ENCODE measurements around the gene FLNC. TPM values are rescaled to one million over a fixed set of nuclear protein-coding genes. Genes with fewer than 3 reads are reported as not detected.

Gene FLNC
- total and polyA plus RNA-seq, 2 donors (not counting 3 experiments of a cell fraction or from before 2014, with no cell fraction given) = 19.5 to 81.9 TPM

DNA sequence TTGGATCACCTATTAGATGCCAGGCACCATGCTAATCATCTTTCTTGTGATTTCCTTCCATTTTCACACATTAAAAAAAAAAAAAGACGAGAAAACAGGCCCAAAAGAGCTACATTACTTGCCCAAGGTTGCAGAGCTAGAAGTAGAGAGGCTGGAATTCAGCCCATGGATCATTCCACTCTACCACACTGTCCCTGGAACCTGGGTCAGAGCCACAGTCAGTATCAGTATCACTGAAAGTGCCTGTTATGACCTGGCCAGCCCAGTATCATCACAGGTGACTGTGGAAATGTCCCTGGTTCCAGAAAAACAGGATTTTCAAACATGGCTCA, 3.3 kb upstream of the FLNC start:
- no peak overlapping the region for H3K9ac ChIP-seq (replicated peaks; ENCODE audit: extremely low read depth, insufficient read depth, low read length)
- H3K9me3 ChIP-seq (replicated peaks; ENCODE audit: control insufficient read depth, insufficient read depth, low read length) = no peaks in the 10 kb centered on the region
- H4K20me1 ChIP-seq (replicated peaks; ENCODE audit: control insufficient read depth, extremely low read depth, insufficient read depth, low read length) = no peaks in the 10 kb centered on the region
- no peaks in the 10 kb centered on the region for H3K9me1 ChIP-seq (replicated peaks; ENCODE audit: control insufficient read depth, extremely low read depth, insufficient read depth, low read length)
- dilution Hi-C loops (cut with MboI; ENCODE audit: extremely low pct_ligation_motif_present, low sequenced_read_pairs) (no loop called here), intact Hi-C loops (cut with micrococcal nuclease) (loop anchor here (5.0 kb wide), 1 partner anchor 1315 kb away; no protein-coding TSS in a partner anchor)
- no peak overlapping the region for H3K4me2 ChIP-seq (ENCODE audit: insufficient read depth, low read length)
- H3K36me3 ChIP-seq (ENCODE audit: control insufficient read depth in 2 of 2, extremely low read depth in 1 of 2, insufficient read depth in 2 of 2, low read length in 2 of 2) = no peaks in the 10 kb centered on the region
- peaks cover 24% of the 10 kb centered on the region for H3K4me1 ChIP-seq (ENCODE audit: control insufficient read depth, extremely low read depth, insufficient read depth, low read length)
- peaks cover 1 to 4% of the 10 kb centered on the region in 2 experiments for H3K27me3 ChIP-seq (ENCODE audit: control insufficient read depth in 2 of 2, insufficient read depth in 2 of 2, low read length in 2 of 2)
- H3K27ac ChIP-seq (ENCODE audit: insufficient read depth, low read depth, low read length) = no peak overlapping the region
- DNase-seq (ENCODE audit: low read depth, low spot score) (no peak), FAIRE-seq (peak; percentile 8)
- peaks cover 15% of the 10 kb centered on the region for H3K79me2 ChIP-seq (ENCODE audit: control insufficient read depth, insufficient read depth, low read length)
- TF ChIP-seq MAX (IDR thresholded peaks at IDR 0.05; ENCODE audit: insufficient read depth, insufficient read length) (no peak), EZH2 (IDR thresholded peaks at IDR 0.05; ENCODE audit: borderline replicate concordance, low read depth, low read length, severe bottlenecking) (no peak), GATA2 (IDR thresholded peaks at IDR 0.05; ENCODE audit: insufficient read depth, insufficient read length, low read depth, low read length) (no peak), POLR2A (IDR thresholded peaks at IDR 0.05; ENCODE audit: low read depth, low read length) (no peak), JUN (IDR thresholded peaks at IDR 0.05; ENCODE audit: borderline replicate concordance, insufficient read depth, insufficient read length, low read depth) (no peak), POLR2AphosphoS5 (IDR thresholded peaks at IDR 0.05; ENCODE audit: insufficient read depth, low read depth, low read length) (no peak), MYC (IDR thresholded peaks at IDR 0.05; ENCODE audit: low read depth, low read length) (no peak), FOS (IDR thresholded peaks at IDR 0.05; ENCODE audit: borderline replicate concordance, insufficient read depth, low read length) (no peak)
- TF ChIP-seq, protein P1, sequence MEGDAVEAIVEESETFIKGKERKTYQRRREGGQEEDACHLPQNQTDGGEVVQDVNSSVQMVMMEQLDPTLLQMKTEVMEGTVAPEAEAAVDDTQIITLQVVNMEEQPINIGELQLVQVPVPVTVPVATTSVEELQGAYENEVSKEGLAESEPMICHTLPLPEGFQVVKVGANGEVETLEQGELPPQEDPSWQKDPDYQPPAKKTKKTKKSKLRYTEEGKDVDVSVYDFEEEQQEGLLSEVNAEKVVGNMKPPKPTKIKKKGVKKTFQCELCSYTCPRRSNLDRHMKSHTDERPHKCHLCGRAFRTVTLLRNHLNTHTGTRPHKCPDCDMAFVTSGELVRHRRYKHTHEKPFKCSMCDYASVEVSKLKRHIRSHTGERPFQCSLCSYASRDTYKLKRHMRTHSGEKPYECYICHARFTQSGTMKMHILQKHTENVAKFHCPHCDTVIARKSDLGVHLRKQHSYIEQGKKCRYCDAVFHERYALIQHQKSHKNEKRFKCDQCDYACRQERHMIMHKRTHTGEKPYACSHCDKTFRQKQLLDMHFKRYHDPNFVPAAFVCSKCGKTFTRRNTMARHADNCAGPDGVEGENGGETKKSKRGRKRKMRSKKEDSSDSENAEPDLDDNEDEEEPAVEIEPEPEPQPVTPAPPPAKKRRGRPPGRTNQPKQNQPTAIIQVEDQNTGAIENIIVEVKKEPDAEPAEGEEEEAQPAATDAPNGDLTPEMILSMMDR (IDR thresholded peaks at IDR 0.05; ENCODE audit: extremely low read depth in 1 of 2, insufficient read depth in 1 of 2, low read depth in 1 of 2, low read length in 2 of 2) = no peak
- BruUV-seq (replicated peaks) = no TSS peak
- no peak overlapping the region for H2AFZ ChIP-seq (ENCODE audit: low read depth, low read length)
- POLR2A ChIA-PET = no interaction called here
- no peak overlapping the region for H3K4me3 ChIP-seq (replicated peaks in 1 of 3; ENCODE audit: insufficient read depth in 1 of 3, low read depth in 1 of 3, low read length in 3 of 3)
- CTCF ChIA-PET = interaction anchor here (3.0 kb wide), 1 partner anchor 15 kb away, joined by 12 read pairs; no protein-coding TSS in a partner anchor

Data from endothelial cell of umbilical vein (primary cell).